C4-2B (cell line): ENCODE measurements around the gene PICALM.

Experiments used
- ZFX ChIP-seq: fragments of 450-650 bp; IDR thresholded peaks from 2 replicates; pipeline ENCODE4 v1.6.1; 2017
- TF ChIP-seq, protein P1 (sequence below): fragments of 450-650 bp; conservative IDR thresholded peaks from 2 replicates; pipeline ENCODE4 v1.5.1; 2017; ENCODE audit warnings: mild to moderate bottlenecking

DNA sequence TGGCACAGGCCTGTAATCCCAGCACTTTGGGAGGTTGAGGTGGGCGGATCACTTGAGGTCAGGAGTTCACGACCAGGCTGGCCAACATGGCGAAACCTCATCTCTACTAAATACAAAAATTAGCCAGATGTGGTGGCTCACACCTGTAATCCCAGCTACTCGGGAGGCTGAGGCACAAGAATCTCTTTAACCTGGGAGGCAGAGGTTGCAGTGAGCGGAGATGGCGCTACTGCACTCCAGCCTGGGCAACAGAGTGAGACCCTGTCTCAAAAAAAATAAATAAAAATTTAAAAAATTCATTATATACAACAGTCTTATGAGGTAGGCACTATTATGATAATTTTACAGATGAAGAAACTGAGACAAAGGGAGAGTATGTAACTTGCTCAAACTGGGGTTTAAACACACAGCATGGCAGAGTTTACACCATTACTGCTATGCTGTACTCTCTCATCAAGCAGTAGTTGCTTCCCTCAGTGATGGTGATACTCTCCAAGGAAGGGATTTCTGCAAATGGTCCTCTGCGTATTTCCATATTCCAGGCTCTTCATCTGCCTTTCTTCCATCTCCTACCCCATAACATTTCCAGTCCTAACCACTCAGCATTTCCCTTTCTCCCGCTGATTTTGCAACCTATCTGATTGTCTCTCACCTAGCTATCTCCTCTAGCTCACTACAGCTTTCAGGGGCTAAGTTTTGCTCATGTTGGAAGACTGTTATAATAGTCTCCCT, 118.4 kb downstream of the PICALM start:
- TF ChIP-seq, protein P1, sequence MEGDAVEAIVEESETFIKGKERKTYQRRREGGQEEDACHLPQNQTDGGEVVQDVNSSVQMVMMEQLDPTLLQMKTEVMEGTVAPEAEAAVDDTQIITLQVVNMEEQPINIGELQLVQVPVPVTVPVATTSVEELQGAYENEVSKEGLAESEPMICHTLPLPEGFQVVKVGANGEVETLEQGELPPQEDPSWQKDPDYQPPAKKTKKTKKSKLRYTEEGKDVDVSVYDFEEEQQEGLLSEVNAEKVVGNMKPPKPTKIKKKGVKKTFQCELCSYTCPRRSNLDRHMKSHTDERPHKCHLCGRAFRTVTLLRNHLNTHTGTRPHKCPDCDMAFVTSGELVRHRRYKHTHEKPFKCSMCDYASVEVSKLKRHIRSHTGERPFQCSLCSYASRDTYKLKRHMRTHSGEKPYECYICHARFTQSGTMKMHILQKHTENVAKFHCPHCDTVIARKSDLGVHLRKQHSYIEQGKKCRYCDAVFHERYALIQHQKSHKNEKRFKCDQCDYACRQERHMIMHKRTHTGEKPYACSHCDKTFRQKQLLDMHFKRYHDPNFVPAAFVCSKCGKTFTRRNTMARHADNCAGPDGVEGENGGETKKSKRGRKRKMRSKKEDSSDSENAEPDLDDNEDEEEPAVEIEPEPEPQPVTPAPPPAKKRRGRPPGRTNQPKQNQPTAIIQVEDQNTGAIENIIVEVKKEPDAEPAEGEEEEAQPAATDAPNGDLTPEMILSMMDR: no peak
- TF ChIP-seq ZFX: no peak
